WTC11 (cell line): ENCODE measurements around the gene GPATCH2. TPM values are rescaled to one million over a fixed set of nuclear protein-coding genes. Genes with fewer than 3 reads are reported as not detected.

Source experiments
- total RNA-seq: library from RNA; stranded (reverse); gene quantifications from 3 replicates; pipeline ENCODE4 v1.2.3, GENCODE V29; 2021

The GPATCH2 gene
- total RNA-seq, 1 experiment from 2014 or later = 11.5 TPM

Other genes starting within 250 kb of the GPATCH2 start
- 0.34 to 1.3 TPM (median 0.46 TPM) in 3 replicates for gene SPATA17, start 254 bp upstream of the GPATCH2 start, total RNA-seq